ENCODE data around the gene ANTXR2.

Gene ANTXR2

DNA sequence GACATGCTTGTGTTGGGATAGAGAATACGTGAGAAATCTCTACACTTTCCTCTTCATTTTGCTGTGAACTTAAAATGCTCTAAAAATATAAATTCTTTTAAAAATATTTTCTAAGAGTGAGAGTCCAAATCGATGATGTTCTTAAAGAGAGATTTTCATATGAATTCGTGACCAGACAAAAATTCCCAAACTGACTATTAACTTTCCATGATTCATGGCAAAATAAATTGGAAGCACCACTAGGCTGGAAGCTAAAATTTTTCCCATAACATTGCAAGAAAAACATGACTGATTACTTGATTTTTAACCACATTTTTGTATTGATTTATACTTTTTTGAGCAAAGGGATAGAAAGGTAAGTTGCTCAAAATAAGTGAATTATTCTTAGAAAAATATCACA, 201.1 kb downstream of the ANTXR2 start:
- no peak overlapping the region for H3K4me3 ChIP-seq (ENCODE audit: low read depth, low read length)
- in situ Hi-C loops (cut with HindIII; ENCODE audit: low sequenced_read_pairs) = no loop called here
- no peak for DNase-seq (ENCODE audit: low read depth)
- TF ChIP-seq, protein P1, sequence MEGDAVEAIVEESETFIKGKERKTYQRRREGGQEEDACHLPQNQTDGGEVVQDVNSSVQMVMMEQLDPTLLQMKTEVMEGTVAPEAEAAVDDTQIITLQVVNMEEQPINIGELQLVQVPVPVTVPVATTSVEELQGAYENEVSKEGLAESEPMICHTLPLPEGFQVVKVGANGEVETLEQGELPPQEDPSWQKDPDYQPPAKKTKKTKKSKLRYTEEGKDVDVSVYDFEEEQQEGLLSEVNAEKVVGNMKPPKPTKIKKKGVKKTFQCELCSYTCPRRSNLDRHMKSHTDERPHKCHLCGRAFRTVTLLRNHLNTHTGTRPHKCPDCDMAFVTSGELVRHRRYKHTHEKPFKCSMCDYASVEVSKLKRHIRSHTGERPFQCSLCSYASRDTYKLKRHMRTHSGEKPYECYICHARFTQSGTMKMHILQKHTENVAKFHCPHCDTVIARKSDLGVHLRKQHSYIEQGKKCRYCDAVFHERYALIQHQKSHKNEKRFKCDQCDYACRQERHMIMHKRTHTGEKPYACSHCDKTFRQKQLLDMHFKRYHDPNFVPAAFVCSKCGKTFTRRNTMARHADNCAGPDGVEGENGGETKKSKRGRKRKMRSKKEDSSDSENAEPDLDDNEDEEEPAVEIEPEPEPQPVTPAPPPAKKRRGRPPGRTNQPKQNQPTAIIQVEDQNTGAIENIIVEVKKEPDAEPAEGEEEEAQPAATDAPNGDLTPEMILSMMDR (IDR thresholded peaks at IDR 0.05; ENCODE audit: low read depth, low read length, missing control alignments) = no peak

DNA sequence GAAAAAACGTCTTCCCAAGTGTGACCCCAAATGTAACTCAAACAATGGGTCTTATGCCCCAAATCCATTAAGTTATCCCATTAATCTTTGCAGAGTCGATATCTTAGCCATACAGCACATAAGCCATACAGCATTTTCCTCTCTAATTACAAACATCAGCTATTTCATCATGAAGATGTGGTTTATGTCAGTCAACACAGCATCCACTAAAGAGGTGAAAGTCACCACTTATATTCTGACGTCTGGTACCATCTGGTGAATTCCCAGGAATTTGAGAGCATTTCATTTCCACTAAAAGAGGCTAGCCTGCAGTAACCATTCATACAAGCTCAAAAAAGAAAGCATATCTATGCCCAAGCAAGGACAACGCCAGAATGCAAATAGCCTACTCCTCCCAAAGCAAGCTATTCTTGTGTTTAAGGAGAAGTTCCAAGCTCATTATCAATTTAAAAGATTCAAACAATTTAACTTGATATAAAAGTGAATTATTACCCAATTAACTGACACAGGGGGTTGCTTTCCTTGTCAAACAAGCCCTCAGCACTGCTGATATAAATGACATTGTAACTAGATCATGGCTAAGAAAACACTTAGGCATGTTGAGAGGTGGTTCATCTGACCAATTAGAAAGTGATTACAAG, 203.3 kb downstream of the ANTXR2 start:
- TF ChIP-seq, protein P1 (IDR thresholded peaks at IDR 0.05; ENCODE audit: low read depth, low read length, missing control alignments) = no peak
- in situ Hi-C loops (cut with HindIII; ENCODE audit: low sequenced_read_pairs) = no loop called here
- no peak overlapping the region for H3K4me3 ChIP-seq (ENCODE audit: low read depth, low read length)
- DNase-seq (ENCODE audit: low read depth) = no peak

DNA sequence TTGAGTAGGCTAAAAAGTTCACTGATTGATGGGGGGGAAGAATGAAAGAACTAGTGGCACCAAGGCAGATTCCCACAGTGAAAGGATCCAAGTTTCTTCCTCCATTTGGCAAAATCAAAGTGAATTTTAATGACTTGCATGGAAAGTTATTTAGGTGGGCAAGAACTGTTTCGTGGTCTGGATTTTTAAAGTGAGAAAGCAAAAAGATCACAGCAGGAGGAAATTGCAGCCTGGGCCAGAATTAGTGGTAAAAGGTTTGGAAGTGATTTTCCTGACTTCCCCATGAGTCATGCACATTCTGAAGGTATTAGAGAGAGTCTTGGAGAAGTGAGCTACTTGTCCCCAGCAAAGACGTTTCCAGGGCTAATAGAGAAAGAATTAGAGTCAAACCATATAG, 207.8 kb downstream of the ANTXR2 start:
- TF ChIP-seq, protein P1 (IDR thresholded peaks at IDR 0.05; ENCODE audit: low read depth, low read length, missing control alignments) = no peak
- peak; percentile 97 for DNase-seq (ENCODE audit: low read depth)
- in situ Hi-C loops (cut with HindIII; ENCODE audit: low sequenced_read_pairs) = no loop called here
- H3K4me3 ChIP-seq (ENCODE audit: low read depth, low read length) = no peak overlapping the region

DNA sequence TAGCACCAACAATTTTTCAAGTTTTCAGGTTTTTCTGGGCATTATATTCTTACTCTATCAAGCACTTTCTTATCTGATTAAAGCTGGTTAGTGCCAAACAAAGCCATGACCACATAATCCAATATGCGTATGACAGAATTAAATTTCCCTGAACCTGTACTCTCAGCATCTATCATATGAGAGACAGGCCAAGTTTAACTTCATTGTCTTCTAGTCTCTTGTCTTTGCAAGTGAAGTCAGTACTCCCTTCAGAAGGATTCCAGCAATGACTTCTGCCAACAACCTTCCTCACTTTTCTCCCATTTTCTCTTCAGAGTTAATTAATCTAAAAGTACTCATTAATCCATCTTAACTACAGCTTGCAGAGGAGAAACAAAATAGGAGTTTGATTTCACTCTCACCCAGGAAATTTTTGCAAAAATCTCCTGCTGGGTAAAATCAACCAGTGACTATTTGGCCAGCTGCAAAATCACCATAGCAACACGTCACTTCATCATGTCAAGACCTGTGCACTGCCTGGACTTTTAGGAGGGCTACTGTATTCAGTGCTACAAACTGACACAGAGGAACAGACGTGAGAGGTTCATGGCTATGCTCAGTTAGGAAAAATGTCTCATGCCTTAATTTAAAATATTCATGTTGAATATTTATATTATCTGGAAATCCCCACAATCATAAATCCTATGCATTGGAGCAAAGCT, 208.4 kb downstream of the ANTXR2 start:
- H3K4me3 ChIP-seq (ENCODE audit: low read depth, low read length) = no peak overlapping the region
- no peak for DNase-seq (ENCODE audit: low read depth)
- in situ Hi-C loops (cut with HindIII; ENCODE audit: low sequenced_read_pairs) = no loop called here
- TF ChIP-seq, protein P1 (IDR thresholded peaks at IDR 0.05; ENCODE audit: low read depth, low read length, missing control alignments) = no peak

DNA sequence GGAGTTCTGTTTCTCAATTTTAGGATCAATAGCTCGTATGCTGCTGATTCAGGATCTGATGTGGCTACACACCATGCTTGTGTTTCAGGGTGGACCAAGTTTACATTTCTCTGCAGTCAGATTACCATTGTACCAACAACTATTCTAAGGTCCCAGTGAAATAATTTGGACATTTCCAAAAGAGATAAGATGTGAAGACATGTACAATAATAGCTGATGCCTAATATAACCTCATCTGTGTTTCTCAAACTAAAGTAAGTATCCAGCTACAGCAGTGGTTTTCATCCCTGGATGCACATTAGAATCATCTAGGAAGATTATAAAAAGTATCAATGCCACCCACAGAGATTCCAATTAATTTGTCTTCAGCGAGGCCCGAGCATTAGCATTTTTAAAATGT, 209.7 kb downstream of the ANTXR2 start:
- in situ Hi-C loops (cut with HindIII; ENCODE audit: low sequenced_read_pairs) = no loop called here
- H3K4me3 ChIP-seq (ENCODE audit: low read depth, low read length) = no peak overlapping the region
- no peak for DNase-seq (ENCODE audit: low read depth)
- TF ChIP-seq, protein P1 (IDR thresholded peaks at IDR 0.05; ENCODE audit: low read depth, low read length, missing control alignments) = no peak

DNA sequence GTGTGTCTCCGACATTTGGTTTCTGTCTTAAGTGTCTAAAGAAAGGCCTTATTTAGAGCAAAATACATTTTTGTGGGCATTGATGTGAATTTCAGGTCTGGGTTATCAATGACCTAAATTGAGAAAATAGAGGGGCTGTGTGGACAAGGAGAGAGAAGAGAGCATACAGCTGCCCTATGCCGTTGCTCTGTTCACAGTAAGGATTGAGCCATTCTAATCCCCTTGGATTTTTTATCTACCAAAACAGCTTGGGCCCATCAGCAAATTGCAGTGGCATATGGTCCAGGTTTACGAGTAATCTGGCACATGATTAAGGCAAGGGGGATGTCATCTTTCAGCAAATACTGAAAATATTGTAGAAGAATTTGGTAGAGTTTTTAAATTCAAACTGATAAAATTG, 210.2 kb downstream of the ANTXR2 start:
- no peak for DNase-seq (ENCODE audit: low read depth)
- no peak overlapping the region for H3K4me3 ChIP-seq (ENCODE audit: low read depth, low read length)
- TF ChIP-seq, protein P1 (IDR thresholded peaks at IDR 0.05; ENCODE audit: low read depth, low read length, missing control alignments) = no peak
- in situ Hi-C loops (cut with HindIII; ENCODE audit: low sequenced_read_pairs) = no loop called here

Measured in astrocyte of the cerebellum (primary cell).